Panc1 (cell line): ENCODE results near the gene ITFG2. TPM values are rescaled to one million over a fixed set of nuclear protein-coding genes. Genes with fewer than 3 reads are reported as not detected.
A peak's percentile ranks its signal among the peaks of the same experiment; 100 is the strongest.

Experiments used
- ATAC-seq: fragments of 200-7000 bp; cut with Tn5 transposase; 2 replicates; pipeline ENCODE4 v1.9.1; 2020; ENCODE audit warnings: mild to moderate bottlenecking, moderate library complexity
- BruUV-seq: library from RNA; stranded (reverse); fragments of 400-500 nt; replicated peaks from 2 replicates; lab custom pipeline; 2021; lab: Mats Ljungman, UMichigan
- CTCF ChIA-PET: fragments of 300-600 bp; sonication (Branson Sonifier 250); formaldehyde crosslinking; loops from one replicate; lab custom pipeline; 2022; ENCODE audit warnings: antibody characterized with exemption; lab: Charles Lee
- POLR2A ChIA-PET: fragments of 300-600 bp; sonication (Branson Sonifier 250); formaldehyde crosslinking; loops from one replicate; lab custom pipeline; 2022; ENCODE audit warnings: antibody characterized with exemption; lab: Charles Lee
- DNase-seq: peaks from one replicate; pipeline ENCODE4 v3.0.0-alpha.2; 2010; ENCODE audit warnings: low read depth, low spot score
- H3K27ac ChIP-seq: 2 replicates; pipeline ENCODE4 v1.5.1; 2011; ENCODE audit warnings: mild to moderate bottlenecking, low read length, inconsistent platforms
- H3K27me3 ChIP-seq: fragments of 200-500 bp; sonication (Bioruptor generic); 2 replicates; pipeline ENCODE4 v1.6.0; 2014; ENCODE audit warnings: low read length, inconsistent platforms; ENCODE audit not compliant: control insufficient read depth, insufficient read depth
- H3K36me3 ChIP-seq: fragments of 200-500 bp; sonication (Bioruptor generic); 2 replicates; pipeline ENCODE4 v1.5.1; 2014; ENCODE audit warnings: inconsistent platforms, mild to moderate bottlenecking, low read length, moderate library complexity; ENCODE audit not compliant: control insufficient read depth, insufficient read depth
- H3K4me1 ChIP-seq: 2 replicates; pipeline ENCODE4 v1.5.1; 2011; ENCODE audit warnings: inconsistent platforms, mild to moderate bottlenecking, low read length, moderate library complexity; ENCODE audit not compliant: control insufficient read depth, insufficient read depth
- H3K4me3 ChIP-seq, 2 experiments: 2 replicates each; pipeline ENCODE4 v1.5.1; 2011 to 2012; ENCODE audit warnings: low read depth in 2 of 2, low read length in 2 of 2, mild to moderate bottlenecking in 2 of 2, inconsistent platforms in 1 of 2, moderate library complexity in 1 of 2
- H3K9me3 ChIP-seq: fragments of 200-500 bp; sonication (Bioruptor generic); 2 replicates; pipeline ENCODE4 v1.5.1; 2014; ENCODE audit warnings: low read depth, mild to moderate bottlenecking, inconsistent platforms, low read length, moderate library complexity; ENCODE audit not compliant: control insufficient read depth, insufficient read depth
- POLR2AphosphoS5 ChIP-seq: IDR thresholded peaks from 2 replicates; pipeline ENCODE4 v1.6.1; 2012; ENCODE audit warnings: mild to moderate bottlenecking, low read depth, low read length, moderate library complexity
- SIN3A ChIP-seq: IDR thresholded peaks from 2 replicates; pipeline ENCODE4 v1.6.1; 2012; ENCODE audit warnings: low read depth, mild to moderate bottlenecking, low read length, moderate library complexity, borderline replicate concordance; ENCODE audit not compliant: insufficient read depth
- TCF7L2 ChIP-seq: IDR thresholded peaks from 2 replicates; pipeline ENCODE4 v1.6.1; 2011; ENCODE audit warnings: mild to moderate bottlenecking, low read depth, low read length, inconsistent platforms
- in situ Hi-C: cut with HindIII; loops from 2 replicates; pipeline ENCODE4 v1.10.0; 2016; ENCODE audit warnings: low sequenced_read_pairs, low pct_unique_long_range_greater_than_20kb
- intact Hi-C: fragments of 100-400 bp; cut with micrococcal nuclease; formaldehyde crosslinking; loops from one replicate; pipeline ENCODE4 v1.10.0; 2022; ENCODE audit not compliant: unreplicated experiment
- total RNA-seq: library from RNA; stranded (reverse); gene quantifications from one replicate; pipeline ENCODE4 v1.2.1, GENCODE V29; 2021; ENCODE audit not compliant: unreplicated experiment
- TF ChIP-seq, protein P1 (sequence below): fragments of 450-650 bp; IDR thresholded peaks from 2 replicates; pipeline ENCODE4 v1.5.1; 2017; ENCODE audit warnings: mild to moderate bottlenecking
- TF ChIP-seq, protein P2 (sequence below), 2 experiments: IDR thresholded peaks; 2 replicates each; pipeline ENCODE4 v1.6.1; 2011 to 2012; ENCODE audit warnings: low read depth in 2 of 2, control low read depth in 1 of 2, low read length in 1 of 2, mild to moderate bottlenecking in 1 of 2, moderate library complexity in 1 of 2; ENCODE audit not compliant: insufficient read depth in 1 of 2

Gene ITFG2
- total RNA-seq, 1 experiment from 2014 or later = 17.4 TPM

DNA sequence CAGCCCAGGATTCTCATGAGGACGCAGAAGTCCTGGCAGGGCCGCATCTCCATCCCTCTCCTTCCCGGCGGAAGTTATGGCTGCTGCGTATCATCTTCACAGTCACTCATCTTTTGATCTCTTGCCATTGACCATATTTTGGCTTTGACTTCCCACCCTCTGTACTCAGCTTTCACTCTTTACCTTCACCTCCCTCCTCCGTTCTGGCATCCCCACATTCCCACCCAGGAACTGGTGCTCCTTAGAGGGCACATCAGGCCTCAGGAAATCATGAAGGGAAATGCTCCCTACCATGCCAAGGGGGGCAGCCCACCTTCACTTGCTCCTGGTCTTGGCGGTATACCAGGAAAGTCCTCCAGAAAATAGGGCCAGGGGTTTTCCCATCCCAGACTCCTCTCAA is 43.1 kb downstream of the ITFG2 start:
- H3K4me3 ChIP-seq = no peak overlapping the region
- BruUV-seq = no TSS peak
- H3K9me3 ChIP-seq = no peaks in the 10 kb centered on the region
- no peak overlapping the region for H3K27ac ChIP-seq
- in situ Hi-C loops (no loop called here), intact Hi-C loops (no loop called here)
- no peaks in the 10 kb centered on the region for H3K27me3 ChIP-seq
- CTCF ChIA-PET = no interaction called here
- H3K4me1 ChIP-seq = no peaks in the 10 kb centered on the region
- POLR2A ChIA-PET = no interaction called here
- TF ChIP-seq, protein P1, sequence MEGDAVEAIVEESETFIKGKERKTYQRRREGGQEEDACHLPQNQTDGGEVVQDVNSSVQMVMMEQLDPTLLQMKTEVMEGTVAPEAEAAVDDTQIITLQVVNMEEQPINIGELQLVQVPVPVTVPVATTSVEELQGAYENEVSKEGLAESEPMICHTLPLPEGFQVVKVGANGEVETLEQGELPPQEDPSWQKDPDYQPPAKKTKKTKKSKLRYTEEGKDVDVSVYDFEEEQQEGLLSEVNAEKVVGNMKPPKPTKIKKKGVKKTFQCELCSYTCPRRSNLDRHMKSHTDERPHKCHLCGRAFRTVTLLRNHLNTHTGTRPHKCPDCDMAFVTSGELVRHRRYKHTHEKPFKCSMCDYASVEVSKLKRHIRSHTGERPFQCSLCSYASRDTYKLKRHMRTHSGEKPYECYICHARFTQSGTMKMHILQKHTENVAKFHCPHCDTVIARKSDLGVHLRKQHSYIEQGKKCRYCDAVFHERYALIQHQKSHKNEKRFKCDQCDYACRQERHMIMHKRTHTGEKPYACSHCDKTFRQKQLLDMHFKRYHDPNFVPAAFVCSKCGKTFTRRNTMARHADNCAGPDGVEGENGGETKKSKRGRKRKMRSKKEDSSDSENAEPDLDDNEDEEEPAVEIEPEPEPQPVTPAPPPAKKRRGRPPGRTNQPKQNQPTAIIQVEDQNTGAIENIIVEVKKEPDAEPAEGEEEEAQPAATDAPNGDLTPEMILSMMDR = no peak
- TF ChIP-seq, protein P2, sequence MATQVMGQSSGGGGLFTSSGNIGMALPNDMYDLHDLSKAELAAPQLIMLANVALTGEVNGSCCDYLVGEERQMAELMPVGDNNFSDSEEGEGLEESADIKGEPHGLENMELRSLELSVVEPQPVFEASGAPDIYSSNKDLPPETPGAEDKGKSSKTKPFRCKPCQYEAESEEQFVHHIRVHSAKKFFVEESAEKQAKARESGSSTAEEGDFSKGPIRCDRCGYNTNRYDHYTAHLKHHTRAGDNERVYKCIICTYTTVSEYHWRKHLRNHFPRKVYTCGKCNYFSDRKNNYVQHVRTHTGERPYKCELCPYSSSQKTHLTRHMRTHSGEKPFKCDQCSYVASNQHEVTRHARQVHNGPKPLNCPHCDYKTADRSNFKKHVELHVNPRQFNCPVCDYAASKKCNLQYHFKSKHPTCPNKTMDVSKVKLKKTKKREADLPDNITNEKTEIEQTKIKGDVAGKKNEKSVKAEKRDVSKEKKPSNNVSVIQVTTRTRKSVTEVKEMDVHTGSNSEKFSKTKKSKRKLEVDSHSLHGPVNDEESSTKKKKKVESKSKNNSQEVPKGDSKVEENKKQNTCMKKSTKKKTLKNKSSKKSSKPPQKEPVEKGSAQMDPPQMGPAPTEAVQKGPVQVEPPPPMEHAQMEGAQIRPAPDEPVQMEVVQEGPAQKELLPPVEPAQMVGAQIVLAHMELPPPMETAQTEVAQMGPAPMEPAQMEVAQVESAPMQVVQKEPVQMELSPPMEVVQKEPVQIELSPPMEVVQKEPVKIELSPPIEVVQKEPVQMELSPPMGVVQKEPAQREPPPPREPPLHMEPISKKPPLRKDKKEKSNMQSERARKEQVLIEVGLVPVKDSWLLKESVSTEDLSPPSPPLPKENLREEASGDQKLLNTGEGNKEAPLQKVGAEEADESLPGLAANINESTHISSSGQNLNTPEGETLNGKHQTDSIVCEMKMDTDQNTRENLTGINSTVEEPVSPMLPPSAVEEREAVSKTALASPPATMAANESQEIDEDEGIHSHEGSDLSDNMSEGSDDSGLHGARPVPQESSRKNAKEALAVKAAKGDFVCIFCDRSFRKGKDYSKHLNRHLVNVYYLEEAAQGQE (IDR thresholded peaks at IDR 0.05; ENCODE audit: insufficient read depth in 1 of 2, low read depth in 2 of 2, low read length in 1 of 2) = no peak
- TF ChIP-seq SIN3A (no peak), POLR2AphosphoS5 (no peak), TCF7L2 (no peak)
- no peaks in the 10 kb centered on the region; the same call in 1 of the 2 replicates for H3K36me3 ChIP-seq
- no peak for ATAC-seq
- DNase-seq = no peak

DNA sequence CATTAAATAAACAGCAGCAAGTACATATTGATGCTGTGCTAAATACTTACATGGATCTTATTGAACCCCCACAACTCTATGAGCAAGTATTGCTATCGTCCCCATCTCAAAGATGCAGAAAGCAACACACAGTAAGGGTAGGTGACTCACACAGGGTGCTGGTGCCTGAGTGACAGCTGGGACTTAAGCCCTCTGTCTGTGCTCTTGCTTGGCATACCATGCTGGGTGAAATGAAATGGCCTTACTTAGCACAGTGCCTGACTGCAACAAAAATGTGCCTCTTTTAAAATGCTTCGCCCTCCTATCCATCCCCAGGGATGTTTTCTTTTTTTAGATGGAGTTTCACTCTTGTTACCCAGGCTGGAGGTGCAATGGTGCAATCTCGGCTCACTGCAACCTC is 43.6 kb downstream of the ITFG2 start:
- ChIA-PET CTCF (no interaction called here), POLR2A (no interaction called here)
- no TSS peak for BruUV-seq
- in situ Hi-C loops (no loop called here), intact Hi-C loops (no loop called here)
- no peaks in the 10 kb centered on the region; the same call in 1 of the 2 replicates for H3K36me3 ChIP-seq
- no peaks in the 10 kb centered on the region for H3K9me3 ChIP-seq
- H3K27ac ChIP-seq = no peak overlapping the region
- no peak for DNase-seq
- H3K4me3 ChIP-seq = no peak overlapping the region
- TF ChIP-seq, protein P1 = no peak
- TF ChIP-seq, protein P2 (IDR thresholded peaks at IDR 0.05; ENCODE audit: insufficient read depth in 1 of 2, low read depth in 2 of 2, low read length in 1 of 2) = no peak
- TF ChIP-seq SIN3A (no peak), TCF7L2 (no peak), POLR2AphosphoS5 (no peak)
- H3K4me1 ChIP-seq = no peaks in the 10 kb centered on the region
- H3K27me3 ChIP-seq = no peaks in the 10 kb centered on the region
- ATAC-seq = peak; percentile 54
